Frontal cortex (tissue), 4 donors: ENCODE measurements around the gene KCNIP1. TPM values are rescaled to one million over a fixed set of nuclear protein-coding genes. Genes with fewer than 3 reads are reported as not detected.

Source experiments
- DNase-seq, 2 donors: peaks; one replicate each; pipeline ENCODE4 v3.0.0; 2012; ENCODE audit warnings: low spot score in 2 of 2
- FAIRE-seq: peaks from 2 replicates; lab custom pipeline; 2012; peaks lifted over from hg19 to GRCh38; lab: Jason Lieb, UNC
- total RNA-seq: library from RNA; depleted of rRNA; stranded (reverse); fragments of >200 nt; gene quantifications from one replicate; pipeline ENCODE4 v1.2.3, GENCODE V29; 2014
- donor health status: control.
- donor health status: control.
- donor health status: control.

KCNIP1 gene
- total RNA-seq, 1 donor from 2014 or later = 15.5 TPM

DNA sequence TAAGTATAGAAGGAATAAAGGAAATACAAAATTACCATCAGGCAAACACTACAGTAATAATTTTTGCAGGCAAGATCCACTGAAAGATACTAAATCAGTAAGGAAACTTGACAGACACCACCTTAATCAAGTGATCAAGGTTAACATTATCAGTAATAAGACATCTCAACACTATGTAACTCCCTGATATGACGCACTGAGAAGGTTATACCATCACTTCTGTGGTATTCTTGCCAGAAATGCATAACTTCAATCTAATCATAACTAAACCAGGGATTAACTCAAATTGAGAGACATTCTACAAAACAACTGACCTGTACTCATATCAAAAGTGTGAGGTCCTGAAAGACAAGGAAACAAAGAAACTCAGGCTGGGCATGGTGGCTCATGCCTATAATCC is 227.2 kb downstream of the KCNIP1 start:
- DNase-seq = no peak
- FAIRE-seq = no peak

DNA sequence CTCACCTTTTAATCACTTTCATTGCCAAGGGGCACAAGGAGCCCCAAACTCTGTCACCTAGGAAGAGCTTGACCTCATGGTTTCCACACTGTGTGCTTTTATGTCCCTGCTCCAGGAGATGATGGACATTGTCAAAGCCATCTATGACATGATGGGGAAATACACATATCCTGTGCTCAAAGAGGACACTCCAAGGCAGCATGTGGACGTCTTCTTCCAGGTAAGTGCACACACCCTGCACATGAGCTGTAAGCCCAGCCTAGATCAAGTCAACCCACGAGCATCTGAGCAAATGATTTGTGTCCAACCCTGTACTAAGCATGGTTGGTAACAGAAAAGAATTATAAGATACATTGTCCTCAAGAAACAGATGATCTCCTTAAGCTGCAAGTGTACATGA is 228.9 kb downstream of the KCNIP1 start:
- FAIRE-seq = no peak
- no peak for DNase-seq

DNA sequence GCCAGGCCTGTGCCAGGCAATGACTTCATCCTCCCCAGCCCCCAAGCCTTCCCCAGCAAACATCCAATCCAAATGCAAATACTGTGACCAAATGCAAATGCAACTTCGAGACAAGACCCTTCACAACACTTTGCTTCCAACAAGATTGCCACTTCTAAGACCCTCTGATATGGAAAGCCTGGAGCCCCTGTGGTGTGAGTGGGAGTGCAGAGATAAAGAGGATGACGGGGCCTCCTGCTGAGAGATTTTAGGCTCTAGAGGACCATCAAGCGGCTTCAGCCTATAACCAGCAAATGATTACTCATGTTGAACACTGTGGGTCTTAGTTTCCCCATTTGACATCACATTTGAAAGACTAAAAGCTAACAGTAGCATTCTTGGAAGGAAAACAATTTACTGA is 233.1 kb downstream of the KCNIP1 start:
- no peak for DNase-seq

DNA sequence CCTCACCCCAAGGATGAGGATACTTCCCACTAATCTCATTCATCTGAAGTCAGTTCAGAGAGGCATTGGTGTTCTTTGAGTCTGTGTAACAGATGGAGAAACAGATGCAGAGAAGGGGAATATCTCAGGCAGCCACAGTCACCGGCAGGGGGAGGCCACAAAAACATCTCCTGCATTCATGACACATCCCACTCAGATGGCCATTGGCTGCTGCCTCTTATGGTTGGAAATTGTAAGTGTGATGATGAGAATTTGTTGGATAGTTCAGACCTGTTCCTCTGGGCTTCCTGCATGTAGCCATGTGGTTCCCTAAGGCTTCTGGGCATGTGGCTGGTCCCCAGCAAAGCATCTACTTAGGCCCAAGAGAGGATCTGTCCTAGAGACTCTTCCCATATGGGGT is 233.8 kb downstream of the KCNIP1 start:
- FAIRE-seq (no peak), DNase-seq (no peak)

More for the DNA sequence above, 233.1 kb downstream of the KCNIP1 start:
- FAIRE-seq = no peak

DNA sequence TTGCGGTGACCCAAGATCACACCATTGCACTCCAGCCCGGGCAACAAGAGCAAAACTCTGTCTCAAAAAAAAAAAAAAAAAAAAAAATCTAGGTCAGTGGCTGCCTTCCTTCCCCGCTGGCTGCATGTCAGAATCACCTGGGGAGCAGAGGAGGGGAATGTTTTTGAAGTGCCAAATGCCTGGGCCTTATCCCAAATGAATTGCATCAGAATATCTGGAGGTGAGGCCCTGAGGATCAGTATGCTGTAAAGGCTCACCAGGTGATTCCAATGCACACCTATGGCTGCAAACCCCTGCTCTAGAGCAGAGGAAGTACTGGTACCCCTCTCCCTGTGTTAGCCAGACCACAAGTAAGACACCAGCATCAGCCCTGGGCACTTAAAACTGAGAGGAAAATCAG is 235.0 kb downstream of the KCNIP1 start:
- no peak for FAIRE-seq

DNA sequence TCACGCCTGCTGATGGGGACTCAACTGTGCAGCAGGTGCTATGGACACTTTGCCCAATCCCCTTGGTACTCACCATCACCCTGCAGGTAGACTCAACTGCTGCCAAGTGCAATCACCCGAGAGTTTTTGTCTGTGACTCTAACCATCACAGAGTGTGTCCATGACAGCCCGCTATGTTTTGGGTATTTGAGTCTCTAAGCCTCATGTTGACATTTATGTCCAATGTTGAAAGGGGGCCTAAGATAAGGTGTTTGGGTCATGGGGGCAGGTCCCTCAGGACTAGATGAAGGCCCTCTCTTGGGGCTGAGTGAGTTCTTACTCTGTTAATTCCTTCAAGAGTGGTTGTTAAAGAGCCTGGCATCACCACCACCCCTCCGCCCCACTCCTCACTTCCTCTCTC is 235.6 kb downstream of the KCNIP1 start:
- FAIRE-seq (no peak), DNase-seq (no peak)

More for the DNA sequence above, 235.0 kb downstream of the KCNIP1 start:
- no peak for DNase-seq

DNA sequence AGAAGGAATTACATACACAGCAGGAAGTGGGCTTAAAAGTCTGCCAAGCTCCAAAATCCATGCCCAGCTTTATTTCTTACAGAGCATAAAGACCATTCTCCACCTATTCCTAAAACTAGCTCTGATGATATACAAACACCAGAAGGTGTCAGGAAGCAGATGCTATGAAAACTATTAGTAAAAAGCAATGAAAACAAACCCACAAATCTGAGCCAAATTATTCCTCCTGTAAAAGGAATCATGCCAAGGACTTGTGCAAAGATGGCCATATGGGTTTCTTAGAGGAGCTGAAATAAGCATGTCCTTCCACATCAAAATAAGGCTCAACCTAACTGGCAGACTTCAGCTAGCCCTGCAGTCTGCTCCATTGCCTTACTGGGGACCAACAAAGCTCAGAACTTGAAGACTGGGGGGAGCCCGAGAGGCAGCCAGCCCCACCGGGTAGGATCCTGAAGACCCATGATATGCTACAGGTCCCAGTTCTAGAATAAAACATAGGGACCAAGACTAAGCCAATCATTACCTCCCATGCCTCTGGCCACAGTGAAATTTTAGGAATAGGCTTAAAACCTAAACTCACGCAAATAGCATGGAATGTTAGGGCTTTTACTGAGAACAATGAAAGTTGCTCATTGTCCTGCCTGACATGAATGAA is 236.9 kb downstream of the KCNIP1 start:
- FAIRE-seq (no peak), DNase-seq (no peak)

DNA sequence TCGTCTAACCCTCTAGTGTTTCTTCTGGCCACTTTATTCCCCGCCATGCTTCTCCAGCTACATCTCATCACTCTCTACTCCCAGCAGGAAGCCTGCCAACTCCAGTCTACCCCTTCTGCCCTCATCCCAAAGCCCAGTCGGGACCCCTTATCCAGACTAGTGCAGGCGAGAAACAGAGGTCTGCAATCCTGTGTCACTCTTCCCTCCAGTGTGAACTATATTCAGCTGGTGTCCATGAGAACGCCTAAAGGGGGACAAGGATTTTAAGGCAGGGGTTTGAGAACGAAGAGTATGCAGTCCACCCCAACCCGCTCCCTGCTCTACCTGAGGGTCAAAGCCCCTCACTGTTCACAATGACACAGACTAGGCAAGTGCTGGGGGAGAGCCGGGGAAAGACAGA is 238.0 kb downstream of the KCNIP1 start:
- no peak for FAIRE-seq

DNA sequence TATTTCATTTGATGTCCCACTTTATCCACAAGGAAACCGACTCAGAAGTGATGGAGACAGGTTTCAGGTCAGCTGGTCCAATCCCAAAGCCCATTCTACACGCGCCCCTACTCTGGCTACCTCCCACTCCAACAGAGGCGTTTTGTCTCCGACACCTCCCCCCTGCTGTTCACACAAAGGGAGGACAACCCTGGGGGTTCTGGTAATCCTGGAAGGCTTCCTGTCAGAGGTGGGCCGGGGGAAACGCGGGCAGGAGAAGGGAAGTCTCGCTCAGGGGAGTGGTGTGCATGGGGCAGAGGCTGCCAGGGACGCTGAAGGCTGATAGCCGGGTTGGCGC is 240.0 kb downstream of the KCNIP1 start:
- FAIRE-seq (no peak), DNase-seq (no peak)

More for the DNA sequence above, 238.0 kb downstream of the KCNIP1 start:
- DNase-seq = no peak

DNA sequence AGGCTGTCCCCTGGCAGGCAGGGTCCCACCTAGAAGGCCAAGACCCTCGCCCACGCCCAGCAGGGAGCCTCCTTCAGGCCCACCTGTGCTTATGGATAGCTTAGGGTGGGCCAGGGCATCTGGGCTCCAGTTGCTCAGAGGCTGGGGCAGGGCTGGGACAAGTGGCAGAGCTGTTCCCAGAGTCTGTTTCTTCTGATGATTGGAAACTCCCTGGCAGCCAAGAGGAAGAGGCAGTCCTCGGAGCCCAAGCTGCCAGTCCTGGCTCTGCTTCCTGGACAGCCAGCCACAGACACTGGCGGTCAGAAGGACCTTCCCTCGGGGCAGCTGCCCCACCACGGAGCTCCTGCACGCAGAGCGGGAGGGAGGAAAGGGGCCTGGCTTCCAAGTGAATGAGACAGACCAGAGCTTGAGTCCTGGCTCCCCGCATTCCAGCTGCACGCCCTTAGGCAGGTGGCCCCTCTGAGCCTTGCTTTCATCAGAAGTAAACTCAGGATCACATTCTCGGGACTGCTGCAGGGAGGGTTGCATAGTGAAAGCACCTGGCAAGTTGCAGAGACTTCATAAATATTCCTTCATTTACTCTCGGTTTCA is 241.8 kb downstream of the KCNIP1 start:
- DNase-seq (no peak), FAIRE-seq (no peak)

DNA sequence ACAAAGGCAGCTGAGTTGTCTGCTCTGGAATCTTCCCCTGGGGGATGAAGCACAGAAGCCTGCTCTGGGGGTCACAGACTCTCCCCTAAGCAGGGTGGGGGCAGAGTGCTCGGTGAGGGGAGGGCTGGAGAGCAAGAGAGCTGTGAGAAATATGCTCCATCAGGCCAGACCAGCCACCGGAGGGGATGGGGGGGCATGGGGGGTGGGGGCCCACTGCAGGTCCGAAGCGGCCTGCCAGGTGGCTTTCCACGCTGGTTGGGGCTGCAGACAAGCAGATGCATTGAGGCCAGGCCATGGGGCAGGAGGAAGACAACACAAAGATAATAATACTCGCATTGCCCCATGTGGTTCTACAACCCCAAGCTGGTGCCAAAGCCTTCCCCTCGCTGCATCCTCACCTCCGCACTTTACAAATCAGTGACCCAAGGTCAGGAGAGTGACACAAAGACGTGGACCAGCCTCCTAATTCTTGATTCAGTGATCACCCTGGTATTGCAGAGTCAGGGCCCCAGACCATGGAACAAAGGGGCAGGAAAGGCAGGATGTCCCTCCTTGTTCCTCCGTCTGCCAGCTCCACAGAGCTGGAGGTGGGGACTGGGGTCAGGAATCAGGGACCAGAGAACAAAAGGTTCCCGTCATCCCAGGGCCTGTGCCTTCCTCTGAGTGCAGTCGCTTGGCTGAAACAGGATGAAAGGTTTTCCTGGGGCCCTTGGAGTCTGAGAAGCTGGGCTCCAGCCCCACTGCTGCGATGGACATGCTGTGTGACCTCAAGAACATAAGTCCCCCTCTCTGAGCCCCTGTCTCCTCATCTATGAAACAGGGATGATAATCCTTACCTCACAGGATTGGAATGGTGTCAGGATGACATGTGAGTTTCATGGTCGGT is 242.5 kb downstream of the KCNIP1 start:
- DNase-seq (no peak), FAIRE-seq (no peak)

DNA sequence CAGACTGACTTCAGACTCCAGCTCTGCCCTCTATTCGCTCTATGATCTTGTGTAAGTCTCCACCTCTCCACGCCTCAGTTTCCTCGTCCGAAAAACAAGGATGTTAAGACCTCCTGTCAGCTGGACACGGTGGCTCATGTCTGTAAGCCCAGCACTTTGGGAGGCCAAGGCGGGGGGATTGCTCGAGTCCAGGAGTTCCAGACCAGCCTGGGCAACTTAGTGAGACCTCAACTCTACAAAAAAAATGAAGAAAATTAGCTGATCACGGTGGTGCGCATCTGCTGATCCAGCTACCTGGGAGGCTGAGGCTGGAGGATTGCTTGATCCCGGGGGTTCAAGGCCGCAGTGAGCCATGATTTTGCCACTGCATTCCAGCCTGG is 243.1 kb downstream of the KCNIP1 start:
- FAIRE-seq (no peak), DNase-seq (no peak)

DNA sequence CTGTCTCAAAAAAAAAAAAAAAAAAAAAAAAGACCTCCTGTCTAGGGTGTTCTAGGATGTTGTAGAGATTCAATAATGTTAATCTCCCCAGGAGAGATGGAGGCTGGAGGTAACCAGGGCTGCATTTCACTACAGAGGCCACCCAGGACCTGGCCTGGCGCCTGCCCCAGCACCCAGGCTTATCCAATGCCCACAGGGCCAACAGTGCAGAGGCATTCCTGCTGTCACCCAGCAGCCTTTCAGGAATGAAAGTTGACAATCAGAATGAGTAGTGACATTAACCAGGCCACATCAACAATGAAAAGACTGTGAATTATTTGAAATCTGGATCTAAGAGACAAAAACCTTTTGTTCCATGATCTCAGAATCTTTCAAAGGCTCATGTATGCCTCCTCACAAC is 243.5 kb downstream of the KCNIP1 start:
- no peak for FAIRE-seq
- DNase-seq = no peak

DNA sequence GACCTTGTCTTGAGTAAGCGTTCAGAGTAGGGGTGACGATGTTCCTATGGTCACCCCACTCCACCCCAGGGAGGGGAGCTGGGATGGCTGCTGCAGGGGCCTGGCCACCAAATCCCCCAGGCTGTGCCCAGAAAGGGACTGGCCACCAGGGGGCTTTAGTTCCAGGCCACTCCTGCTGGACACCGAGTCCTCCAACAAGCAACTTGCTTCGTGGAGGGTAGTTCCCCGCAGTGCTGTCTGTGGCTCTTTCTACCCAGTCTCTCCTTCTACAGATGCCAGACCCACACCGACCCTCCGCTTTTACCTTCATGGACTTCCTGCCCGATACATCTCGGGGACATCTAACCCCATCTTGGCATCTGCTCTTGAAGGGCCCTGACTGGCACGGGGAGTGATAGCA is 244.0 kb downstream of the KCNIP1 start:
- FAIRE-seq (no peak), DNase-seq (no peak)

DNA sequence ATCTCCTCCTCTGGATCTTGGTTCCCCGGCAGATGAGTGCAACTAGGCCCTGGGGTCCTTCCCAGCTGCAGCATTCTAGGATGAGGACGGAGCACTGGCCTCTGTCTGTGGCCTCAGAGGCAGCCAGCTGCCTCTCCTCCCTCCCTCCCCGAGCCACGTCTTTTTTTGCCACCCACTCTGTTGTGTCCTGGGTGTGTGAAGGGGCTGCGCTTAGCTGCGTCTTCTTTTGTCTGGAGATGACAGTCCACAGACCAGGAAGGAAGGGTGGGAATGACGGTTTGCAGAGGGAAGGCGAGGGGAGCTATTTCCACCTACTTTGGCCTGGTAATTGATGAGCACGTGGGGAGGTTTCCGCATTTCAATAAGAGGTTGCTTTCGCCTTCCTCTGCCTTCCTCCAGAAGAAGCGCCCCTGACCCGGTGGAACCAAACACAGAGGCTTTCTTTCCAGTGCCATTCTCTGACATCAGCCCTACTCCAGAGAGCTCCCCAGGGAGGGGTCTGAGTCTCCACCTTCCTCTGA is 245.2 kb downstream of the KCNIP1 start:
- DNase-seq (no peak), FAIRE-seq (no peak)

DNA sequence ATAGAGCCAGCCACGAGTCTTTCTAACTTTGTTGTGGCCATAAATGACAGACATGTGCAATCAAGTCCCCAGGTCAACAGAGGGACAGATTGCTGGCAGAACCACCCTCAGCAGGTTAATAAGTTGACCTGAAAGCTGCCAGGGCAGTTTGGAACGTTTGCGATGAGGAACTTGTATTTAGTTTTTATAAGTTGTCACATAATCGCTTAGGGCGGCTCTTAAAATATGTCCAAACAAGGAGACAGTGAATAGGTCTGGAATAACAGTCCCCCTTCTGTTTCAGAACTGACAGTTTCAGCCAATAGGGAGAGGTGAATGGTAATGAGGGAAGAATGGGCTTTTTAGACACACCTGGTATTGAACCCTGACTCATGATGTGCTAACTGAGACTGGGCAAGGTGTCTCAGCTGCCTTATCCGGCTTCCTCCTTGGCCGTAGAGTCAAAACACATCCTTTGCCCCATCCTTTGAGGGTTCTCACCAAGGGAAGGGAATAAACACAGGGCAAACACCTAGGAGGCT is 246.2 kb downstream of the KCNIP1 start:
- FAIRE-seq (no peak), DNase-seq (no peak)

DNA sequence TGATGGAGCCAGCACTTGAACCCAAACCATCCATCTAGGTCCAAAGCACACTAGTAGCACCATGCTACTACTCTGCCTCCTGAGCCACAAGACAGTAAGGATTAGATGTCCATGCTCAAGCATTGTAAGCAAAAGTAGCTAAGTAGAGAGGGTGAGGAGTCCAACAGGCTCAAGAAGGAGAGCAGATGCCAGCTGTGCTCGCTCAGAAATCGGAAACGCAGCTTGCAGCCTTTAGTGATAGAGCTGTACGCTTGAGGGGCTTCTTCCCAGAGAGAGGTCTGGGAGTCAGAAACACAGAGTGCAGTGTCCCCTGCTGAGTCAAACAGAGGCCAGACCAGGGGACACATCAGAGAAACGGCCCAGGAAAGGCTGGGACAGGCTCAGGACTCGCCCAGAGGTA is 247.0 kb downstream of the KCNIP1 start:
- FAIRE-seq (no peak), DNase-seq (no peak)

DNA sequence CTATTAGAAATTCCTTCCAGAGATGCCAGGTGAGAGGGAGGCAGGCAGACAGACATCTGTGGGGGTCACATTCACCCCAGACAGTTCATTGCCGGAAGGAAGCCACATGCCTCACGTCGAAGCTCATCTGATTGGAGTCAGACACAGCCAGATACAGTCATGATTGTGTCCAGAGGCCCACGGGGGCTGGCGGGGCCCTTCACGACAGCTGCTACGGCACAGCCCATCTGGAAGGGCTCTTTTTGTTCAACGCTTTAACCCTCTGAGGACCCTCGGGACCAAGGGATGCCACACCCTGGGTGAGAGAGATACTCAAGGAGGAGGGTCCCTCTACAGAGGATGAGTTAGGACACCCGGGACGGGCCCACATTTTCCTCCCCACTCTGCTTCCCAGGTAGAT is 247.8 kb downstream of the KCNIP1 start:
- DNase-seq (no peak), FAIRE-seq (no peak)

DNA sequence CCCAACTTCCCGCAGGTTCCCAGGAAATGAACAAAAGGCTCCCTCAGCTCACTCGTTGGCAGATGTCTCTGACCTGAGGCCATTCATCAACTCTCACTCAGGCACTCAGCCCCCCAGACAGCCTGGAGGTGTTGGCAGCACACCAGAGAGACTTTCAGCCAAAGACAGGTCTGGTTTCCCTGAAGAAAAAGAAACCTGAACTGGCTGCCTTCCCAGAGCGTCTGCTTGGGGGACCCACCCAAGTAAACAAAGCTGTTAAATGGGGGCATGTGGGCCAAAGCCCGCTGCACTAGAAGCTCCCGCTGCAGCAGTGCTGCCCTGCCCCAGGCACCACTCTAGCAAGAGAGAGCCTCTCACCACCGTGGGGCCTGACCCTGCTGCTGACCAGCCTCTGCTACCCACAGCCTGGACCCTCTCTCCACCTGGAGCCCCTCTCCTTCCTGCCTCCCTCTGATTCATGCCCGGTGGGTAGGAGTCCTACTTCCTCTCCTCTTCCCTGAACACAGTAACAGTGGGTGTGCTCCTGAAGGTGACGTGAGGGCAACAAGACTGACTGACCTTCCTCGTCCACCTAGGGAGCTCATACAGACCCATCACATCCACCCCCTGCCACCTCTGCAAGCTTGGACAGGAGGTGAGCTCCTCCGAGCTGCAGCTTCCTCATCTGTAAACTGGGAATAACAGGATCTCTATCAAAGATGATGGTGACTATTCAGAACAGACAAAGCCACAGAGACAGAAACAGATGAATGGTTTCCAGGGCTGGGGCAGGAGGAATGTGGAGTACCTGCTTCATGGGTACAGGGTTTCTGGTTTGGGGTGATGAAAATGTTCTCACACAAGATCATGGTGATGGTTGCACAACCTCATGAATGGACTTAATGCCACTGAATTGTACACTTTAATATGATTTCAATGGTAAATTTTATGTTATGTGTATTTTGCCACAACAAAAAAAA is 248.7 kb downstream of the KCNIP1 start:
- DNase-seq = no peak
- no peak for FAIRE-seq

DNA sequence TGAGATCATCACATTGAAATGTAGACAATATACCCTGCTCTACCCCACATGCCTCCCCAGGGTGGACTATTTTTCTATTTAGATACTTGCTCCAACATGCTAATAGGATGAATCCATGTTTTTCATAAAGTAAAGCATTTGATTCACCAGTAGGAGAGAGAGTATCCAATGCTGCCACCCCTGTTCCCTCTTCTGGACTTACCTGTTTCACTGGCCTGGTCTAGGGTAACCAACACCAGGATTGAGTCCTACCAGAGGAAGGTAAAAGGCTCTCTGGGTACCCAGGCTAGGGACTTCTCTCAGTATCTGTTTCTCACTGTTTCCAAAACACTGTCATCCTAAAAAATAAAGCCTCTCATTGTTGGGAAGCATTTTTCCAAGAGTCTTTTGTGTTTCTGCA is 249.5 kb downstream of the KCNIP1 start:
- no peak for FAIRE-seq
- DNase-seq = no peak
